Stimulated activated CD4-positive, alpha-beta T cell treated with anti-CD3 and anti-CD28 coated beads, Interleukin-15, amount 100 ng/mL, for 48 hours (primary cell): ENCODE data around the gene ETV1.

Experiments used
- DNase-seq, 2 donors: peaks; one replicate each; pipeline ENCODE4 v3.0.0-alpha.2; 2020; ENCODE audit warnings: low read depth in 2 of 2

ETV1 gene

GRCh38 chr7:13989126-13989948 lies at the start of gene ETV1:
Gene ETV1 (minus strand): TSS chr7:13989666. CDS start chr7:13989052, 614 bp downstream.
- DNase-seq: no peak

GRCh38 chr7:14024406-14024805 lies 34.9 kb upstream of the ETV1 start:
- no peak for DNase-seq

GRCh38 chr7:14023838-14024237 lies 34.4 kb upstream of the ETV1 start:
- no peak for DNase-seq

- no peak for DNase-seq
These were observed 33.9 kb upstream of the ETV1 start for GRCh38 chr7:14023342-14023741.

- no peak for DNase-seq
These were observed 31.6 kb upstream of the ETV1 start for GRCh38 chr7:14021069-14021468.

GRCh38 chr7:14020339-14020900 lies 31.0 kb upstream of the ETV1 start:
- DNase-seq: no peak

GRCh38 chr7:14018751-14019150 lies 29.3 kb upstream of the ETV1 start:
- no peak for DNase-seq

GRCh38 chr7:14016950-14017349 lies 27.5 kb upstream of the ETV1 start:
- DNase-seq: no peak

- DNase-seq: no peak
These were observed 24.4 kb upstream of the ETV1 start for GRCh38 chr7:14013898-14014297.

GRCh38 chr7:14009453-14010418 lies 20.3 kb upstream of the ETV1 start:
- DNase-seq: no peak

- no peak for DNase-seq
These were observed 11.7 kb upstream of the ETV1 start for GRCh38 chr7:14001139-14001538.

GRCh38 chr7:14000247-14000646 lies 10.8 kb upstream of the ETV1 start:
- no peak for DNase-seq

- DNase-seq: no peak
These were observed 9.4 kb upstream of the ETV1 start for GRCh38 chr7:13998866-13999265.

- DNase-seq: no peak
These were observed 3.1 kb upstream of the ETV1 start for GRCh38 chr7:13992596-13992964.

GRCh38 chr7:13991791-13992595 lies 2.5 kb upstream of the ETV1 start:
- DNase-seq: no peak

- peak; percentile 26 to 46 for DNase-seq
These were observed 1.7 kb upstream of the ETV1 start for GRCh38 chr7:13990984-13991790.

- no peak for DNase-seq
These were observed 985 bp upstream of the ETV1 start for GRCh38 chr7:13990319-13990983.

- DNase-seq: no peak
These were observed 461 bp upstream of the ETV1 start for GRCh38 chr7:13989949-13990305.

GRCh38 chr7:13988731-13989125 lies 738 bp downstream of the ETV1 start:
- DNase-seq: no peak

- no peak for DNase-seq
These were observed 1.4 kb downstream of the ETV1 start for GRCh38 chr7:13988065-13988464.
